Neuron (in vitro differentiated cells): ENCODE measurements around the gene SFSWAP.

ENCODE experiments used
- H2AFZ ChIP-seq: one replicate; pipeline ENCODE4 v1.6.1; 2013; ENCODE audit warnings: low read depth, mild to moderate bottlenecking, inconsistent platforms, low read length, moderate library complexity
- H3K27me3 ChIP-seq: one replicate; pipeline ENCODE4 v1.6.1; 2013; ENCODE audit warnings: low read length; ENCODE audit not compliant: insufficient read depth
- H3K36me3 ChIP-seq: one replicate; pipeline ENCODE4 v1.6.1; 2013; ENCODE audit warnings: low read length; ENCODE audit not compliant: insufficient read depth
- H3K4me1 ChIP-seq: one replicate; pipeline ENCODE4 v1.6.1; 2013; ENCODE audit warnings: low read length; ENCODE audit not compliant: insufficient read depth
- H3K4me3 ChIP-seq: 2 replicates; pipeline ENCODE4 v1.5.1; 2013; ENCODE audit warnings: mild to moderate bottlenecking, low read length, moderate library complexity
- H3K9me3 ChIP-seq: one replicate; pipeline ENCODE4 v1.6.1; 2013; ENCODE audit warnings: low read length

Gene SFSWAP

DNA sequence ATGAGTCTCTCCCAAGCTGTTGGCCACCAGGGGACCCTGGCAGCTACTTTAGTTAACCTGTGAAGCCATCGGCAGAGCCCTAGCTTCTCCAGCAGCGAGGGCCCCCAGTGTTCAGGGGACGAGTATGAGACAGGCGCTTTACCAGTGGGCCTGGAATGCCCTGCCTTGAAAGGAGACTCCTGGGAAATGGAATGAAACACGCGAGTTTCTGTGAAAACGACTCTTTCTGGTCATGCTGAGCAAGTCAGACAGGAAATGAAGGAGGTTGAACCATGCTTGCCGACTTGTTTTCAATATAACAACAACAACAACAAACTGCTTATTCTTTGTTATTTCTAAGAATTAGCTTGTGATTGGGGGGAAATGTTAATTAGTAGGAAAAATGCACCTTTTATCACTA, 42.9 kb downstream of the SFSWAP start:
- no peak overlapping the region for H2AFZ ChIP-seq
- H3K27me3 ChIP-seq: no peaks in the 10 kb centered on the region
- peaks cover 90% of the 10 kb centered on the region for H3K36me3 ChIP-seq

DNA sequence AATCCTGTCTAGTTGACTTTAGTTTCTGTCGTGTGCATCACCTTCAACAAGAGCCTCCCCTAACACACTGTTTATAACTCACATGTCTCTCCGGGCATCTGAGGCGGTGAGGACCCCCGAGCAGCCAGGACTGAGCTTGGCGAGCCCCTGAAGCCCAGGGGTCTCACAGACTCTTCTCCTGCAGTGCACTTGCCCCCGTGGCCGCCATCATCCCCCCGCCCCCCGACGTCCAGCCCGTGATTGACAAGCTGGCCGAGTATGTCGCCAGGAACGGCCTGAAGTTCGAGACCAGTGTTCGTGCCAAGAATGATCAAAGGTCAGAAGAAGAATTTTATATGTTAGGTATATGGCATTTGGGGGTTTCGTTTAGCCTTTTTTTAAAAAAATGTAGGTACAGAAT, 43.3 kb downstream of the SFSWAP start:
- Histone ChIP-seq H3K4me3 (no peak overlapping the region), H3K4me1 (no peaks in the 10 kb centered on the region), H2AFZ (no peak overlapping the region), H3K36me3 (peaks cover 90% of the 10 kb centered on the region), H3K9me3 (peaks cover 10% of the 10 kb centered on the region), H3K27me3 (no peaks in the 10 kb centered on the region)

More for the DNA sequence above, 42.9 kb downstream of the SFSWAP start:
- Histone ChIP-seq H3K9me3 (peaks cover 10% of the 10 kb centered on the region), H3K4me1 (no peaks in the 10 kb centered on the region), H3K4me3 (no peak overlapping the region)

DNA sequence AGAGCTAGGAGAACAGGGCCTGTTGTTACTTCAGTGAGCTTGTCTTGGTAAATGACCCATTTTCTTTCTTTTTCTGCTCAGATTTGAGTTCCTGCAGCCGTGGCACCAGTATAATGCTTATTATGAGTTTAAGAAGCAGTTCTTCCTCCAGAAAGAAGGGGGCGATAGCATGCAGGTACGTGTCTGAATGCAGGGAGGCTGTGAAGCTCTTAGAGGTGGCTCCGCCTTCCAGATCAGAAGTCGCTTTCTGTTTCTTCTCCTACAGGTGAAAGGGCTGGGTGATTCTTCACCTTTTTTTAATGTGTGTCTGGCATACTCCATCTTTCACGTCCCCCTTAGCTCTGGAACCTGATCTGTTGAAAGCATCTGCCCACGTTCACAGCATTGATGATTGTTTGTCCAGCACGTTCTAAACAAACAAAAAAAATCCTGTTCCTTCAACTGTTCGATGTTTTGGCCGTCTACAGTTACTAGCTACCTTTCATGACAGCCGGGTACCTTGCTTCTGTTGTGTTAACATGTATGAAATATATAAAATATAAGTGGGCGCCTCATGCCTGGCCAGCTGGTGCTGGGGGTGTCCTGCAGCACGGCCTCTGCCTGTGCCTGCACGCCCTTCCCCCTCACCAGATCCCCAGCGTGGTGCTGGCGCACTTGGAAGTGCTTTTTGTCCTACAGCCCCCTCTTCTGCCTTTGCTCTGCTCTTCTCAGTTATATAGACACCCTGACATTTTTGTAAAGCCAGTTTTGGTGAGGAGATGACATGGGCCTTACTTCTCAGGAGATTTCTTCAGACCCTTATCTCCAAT, 44.6 kb downstream of the SFSWAP start:
- Histone ChIP-seq H3K27me3 (no peaks in the 10 kb centered on the region), H3K9me3 (peaks cover 10% of the 10 kb centered on the region), H3K36me3 (peaks cover 81% of the 10 kb centered on the region), H3K4me1 (no peaks in the 10 kb centered on the region), H2AFZ (no peak overlapping the region), H3K4me3 (no peak overlapping the region)

DNA sequence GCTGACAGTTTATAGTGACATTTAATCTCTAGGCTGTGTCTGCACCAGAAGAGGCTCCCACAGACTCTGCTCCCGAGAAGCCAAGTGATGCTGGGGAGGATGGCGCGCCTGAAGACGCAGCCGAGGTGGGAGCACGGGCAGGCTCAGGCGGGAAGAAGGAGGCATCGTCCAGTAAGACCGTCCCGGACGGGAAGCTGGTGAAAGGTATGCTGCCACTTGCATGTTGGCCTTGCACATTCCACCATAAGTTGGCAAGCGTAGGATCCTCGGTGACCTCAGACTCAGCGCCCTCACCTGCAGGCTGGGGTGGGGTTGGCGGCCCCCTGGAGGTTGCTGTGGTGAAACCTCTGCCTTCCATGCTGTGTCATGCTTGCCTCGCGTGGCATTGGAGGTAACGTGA, 45.6 kb downstream of the SFSWAP start:
- Histone ChIP-seq H3K9me3 (peaks cover 10% of the 10 kb centered on the region), H3K4me1 (no peaks in the 10 kb centered on the region), H3K4me3 (no peak overlapping the region), H3K27me3 (no peaks in the 10 kb centered on the region), H2AFZ (no peak overlapping the region), H3K36me3 (peaks cover 85% of the 10 kb centered on the region)

DNA sequence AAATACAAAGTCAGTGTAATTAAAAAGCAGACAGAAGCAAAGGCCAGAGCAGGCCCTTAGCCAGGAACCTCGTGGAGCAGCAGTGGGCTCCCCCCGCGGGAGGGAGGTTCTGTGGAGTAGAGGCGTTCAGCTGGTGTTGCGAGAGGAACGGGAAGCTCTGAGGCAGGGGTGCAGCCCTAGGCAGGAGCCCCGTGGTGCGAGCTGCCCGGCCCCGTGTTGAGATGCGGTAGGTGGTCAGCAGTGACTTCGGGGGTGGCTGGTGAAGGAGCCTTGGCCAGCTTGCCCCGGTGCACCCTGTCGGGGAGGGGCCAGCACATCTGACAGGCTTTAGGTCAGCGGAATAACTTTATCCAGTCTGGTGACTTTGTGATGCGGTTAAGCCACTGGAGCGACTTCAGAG, 46.2 kb downstream of the SFSWAP start:
- Histone ChIP-seq H2AFZ (no peak overlapping the region), H3K27me3 (no peaks in the 10 kb centered on the region), H3K36me3 (peaks cover 85% of the 10 kb centered on the region), H3K4me1 (no peaks in the 10 kb centered on the region), H3K9me3 (peaks cover 10% of the 10 kb centered on the region), H3K4me3 (no peak overlapping the region)

DNA sequence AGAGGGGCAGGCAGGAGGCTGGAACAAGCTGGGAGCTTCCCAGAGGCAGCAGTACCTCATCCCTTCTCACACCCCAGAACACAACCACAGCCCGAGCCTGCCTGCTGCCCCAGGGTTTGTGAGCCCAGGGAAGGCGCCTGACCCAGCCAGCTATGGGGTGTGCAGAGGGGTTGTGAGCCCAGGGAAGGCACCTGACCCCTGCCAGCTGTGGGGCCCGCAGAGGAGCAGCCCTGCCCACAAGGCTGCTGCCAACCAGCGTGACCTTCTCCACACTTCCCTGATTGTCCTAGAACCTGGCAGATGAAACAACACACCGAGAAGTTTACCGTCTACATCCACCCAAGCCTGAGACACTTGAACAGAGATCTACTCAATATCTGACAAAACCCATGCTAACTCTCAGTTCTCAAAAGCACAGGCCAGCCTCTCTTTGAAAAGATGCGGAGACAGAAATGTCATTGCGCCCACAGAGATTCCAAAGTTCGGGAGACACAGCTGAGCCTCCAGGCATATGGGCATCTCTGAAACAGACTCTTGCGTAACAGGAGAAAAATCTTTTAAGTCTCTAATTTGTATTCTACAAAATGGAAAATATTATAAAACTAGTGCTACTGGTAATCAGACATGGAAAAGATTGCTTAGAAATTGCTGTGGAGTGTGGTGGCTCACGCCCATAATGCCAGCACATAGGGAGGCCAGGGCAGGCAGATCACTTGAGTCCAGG, 47.3 kb downstream of the SFSWAP start:
- H3K36me3 ChIP-seq: peaks cover 83% of the 10 kb centered on the region
- H2AFZ ChIP-seq: no peak overlapping the region

DNA sequence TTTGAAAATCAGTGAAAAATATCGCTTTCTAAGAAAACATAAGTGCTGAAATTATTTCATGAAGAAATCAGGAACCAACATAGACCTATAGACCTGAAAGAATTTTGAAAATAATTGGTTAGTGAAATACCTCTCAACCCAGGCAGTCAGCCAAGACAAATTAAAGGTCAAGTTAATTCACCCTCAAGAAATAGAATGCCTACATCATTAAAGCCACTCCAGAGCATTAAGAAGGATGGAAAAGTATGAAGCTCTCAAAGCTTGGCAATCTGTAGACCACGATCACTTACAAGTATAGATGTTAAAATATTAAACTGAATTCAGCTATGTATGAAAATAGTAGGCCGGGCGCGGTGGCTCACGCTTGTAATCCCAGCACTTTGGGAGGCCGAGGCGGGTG, 48.3 kb downstream of the SFSWAP start:
- Histone ChIP-seq H2AFZ (no peak overlapping the region), H3K9me3 (peaks cover 5% of the 10 kb centered on the region), H3K4me1 (no peaks in the 10 kb centered on the region), H3K36me3 (peaks cover 80% of the 10 kb centered on the region), H3K4me3 (no peak overlapping the region), H3K27me3 (no peaks in the 10 kb centered on the region)

More for the DNA sequence above, 47.3 kb downstream of the SFSWAP start:
- Histone ChIP-seq H3K27me3 (no peaks in the 10 kb centered on the region), H3K9me3 (peaks cover 8% of the 10 kb centered on the region), H3K4me3 (no peak overlapping the region), H3K4me1 (no peaks in the 10 kb centered on the region)

DNA sequence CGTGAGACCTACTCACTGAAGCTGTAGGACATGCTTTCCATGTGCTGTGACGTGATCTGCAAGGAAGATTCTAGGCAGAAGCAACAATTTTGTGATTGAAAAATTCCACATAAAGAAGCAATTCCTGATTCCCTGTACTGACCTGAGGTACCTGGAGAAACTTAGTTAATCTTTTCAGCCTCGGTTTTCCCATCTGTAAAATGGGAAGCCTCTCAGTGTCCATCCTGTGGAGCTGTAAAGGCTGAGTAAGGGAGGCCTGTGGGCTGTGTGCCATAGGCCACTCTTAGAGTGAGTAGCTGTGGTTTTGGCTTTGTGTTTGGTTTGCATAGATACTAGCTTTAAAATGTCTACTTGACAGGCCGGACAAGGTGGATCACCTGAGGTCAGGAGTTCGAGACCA, 50.7 kb downstream of the SFSWAP start:
- Histone ChIP-seq H3K4me3 (no peak overlapping the region), H2AFZ (no peak overlapping the region), H3K9me3 (peaks cover 8% of the 10 kb centered on the region), H3K36me3 (peaks cover 82% of the 10 kb centered on the region), H3K27me3 (no peaks in the 10 kb centered on the region), H3K4me1 (no peaks in the 10 kb centered on the region)

DNA sequence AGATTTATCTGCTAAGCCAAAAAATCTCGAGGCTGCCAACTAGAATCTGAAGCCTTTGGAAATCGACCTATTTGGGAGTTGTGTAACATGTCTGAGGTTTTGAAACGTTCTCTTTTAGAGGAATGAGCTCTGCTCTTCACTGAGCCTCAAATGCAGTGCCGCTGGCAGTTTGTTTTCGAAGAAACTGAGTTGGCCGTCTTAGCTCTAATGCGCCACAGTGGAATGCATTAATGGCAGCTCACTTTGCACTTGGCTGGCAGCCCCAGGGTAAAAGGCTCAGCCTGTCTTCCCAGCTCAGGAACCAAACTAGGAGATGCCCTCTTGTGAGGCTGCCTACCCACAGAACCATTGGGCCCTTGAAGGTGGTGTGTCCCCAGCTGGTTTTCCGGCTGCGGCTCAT, 53.8 kb downstream of the SFSWAP start:
- H3K4me1 ChIP-seq: no peaks in the 10 kb centered on the region
- H2AFZ ChIP-seq: no peak overlapping the region
- H3K27me3 ChIP-seq: no peaks in the 10 kb centered on the region
- no peak overlapping the region for H3K4me3 ChIP-seq
- peaks cover 5% of the 10 kb centered on the region for H3K9me3 ChIP-seq
- H3K36me3 ChIP-seq: peaks cover 78% of the 10 kb centered on the region

DNA sequence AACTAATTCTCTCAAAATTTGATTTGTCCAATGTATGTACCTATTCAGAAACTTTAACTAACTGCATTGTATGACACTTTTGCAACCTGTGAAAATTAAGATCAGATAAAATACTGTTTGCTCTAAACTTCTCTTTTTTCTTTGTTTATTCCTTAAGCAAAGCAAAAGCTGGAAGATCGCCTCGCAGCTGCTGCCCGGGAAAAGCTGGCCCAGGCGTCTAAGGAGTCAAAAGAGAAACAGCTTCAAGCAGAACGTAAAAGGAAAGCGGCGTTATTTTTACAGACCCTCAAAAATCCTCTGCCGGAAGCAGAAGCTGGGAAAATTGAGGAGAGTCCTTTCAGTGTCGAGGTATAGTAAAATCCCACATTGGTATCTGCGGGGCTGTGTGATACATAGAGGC, 55.1 kb downstream of the SFSWAP start:
- Histone ChIP-seq H3K27me3 (no peaks in the 10 kb centered on the region), H3K4me1 (no peaks in the 10 kb centered on the region), H3K4me3 (no peak overlapping the region), H3K9me3 (peaks cover 5% of the 10 kb centered on the region), H2AFZ (no peak overlapping the region), H3K36me3 (peaks cover 84% of the 10 kb centered on the region)

DNA sequence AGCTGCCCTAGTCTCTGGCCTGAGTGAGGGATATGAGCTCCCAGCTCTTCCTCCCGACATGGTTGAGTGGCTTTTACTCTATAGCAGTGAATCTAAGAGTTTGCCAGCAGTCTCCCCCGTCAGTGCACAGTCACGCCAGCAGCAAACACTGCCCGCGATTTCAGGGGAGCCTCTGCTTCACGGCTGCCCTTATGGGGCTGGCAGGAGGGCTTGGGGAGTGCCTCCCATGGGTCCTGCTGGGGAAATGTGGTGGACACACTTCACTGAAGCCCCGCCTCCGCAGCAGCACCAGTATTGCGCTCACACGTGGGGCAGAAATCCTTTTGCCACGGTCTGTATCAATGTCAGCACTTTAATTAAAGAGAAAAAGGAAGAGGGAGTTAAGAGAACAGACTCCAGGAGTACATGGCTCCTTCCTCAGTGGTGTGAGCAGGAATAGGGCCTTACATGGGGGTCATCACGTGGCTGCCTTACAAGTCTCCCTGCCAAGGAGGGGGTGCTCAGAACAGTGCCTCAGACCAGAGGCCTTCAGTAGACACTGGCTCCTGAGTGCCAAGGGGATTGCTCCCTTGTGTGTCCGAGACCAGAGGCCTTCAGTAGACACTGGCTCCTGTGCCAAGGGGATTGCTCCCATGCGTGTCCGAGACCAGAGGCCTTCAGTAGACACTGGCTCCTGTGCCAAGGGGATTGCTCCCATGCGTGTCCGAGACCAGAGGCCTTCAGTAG, 55.7 kb downstream of the SFSWAP start:
- Histone ChIP-seq H3K4me3 (no peak overlapping the region), H3K36me3 (peaks cover 83% of the 10 kb centered on the region), H3K4me1 (no peaks in the 10 kb centered on the region), H3K27me3 (no peaks in the 10 kb centered on the region), H2AFZ (no peak overlapping the region), H3K9me3 (peaks cover 5% of the 10 kb centered on the region)

DNA sequence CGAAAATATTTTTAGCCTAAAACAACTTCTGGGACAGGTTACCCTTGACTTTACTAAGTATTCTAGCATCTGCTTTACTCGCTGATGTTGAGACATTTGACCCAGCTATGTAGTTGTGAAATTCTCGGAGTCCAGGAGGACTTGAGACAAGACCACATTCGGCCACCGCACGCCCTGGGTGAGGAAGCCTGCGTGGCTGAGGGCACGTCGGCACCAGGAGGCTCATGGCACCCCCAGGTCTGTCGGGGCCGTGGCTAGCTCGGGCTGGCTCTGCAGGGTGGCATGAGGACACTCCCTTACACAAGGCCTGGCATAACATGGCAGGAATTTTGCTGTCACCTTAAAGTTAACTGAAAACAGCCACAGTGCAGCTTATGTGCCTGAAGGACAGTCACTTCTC, 59.2 kb downstream of the SFSWAP start:
- no peaks in the 10 kb centered on the region for H3K4me1 ChIP-seq
- peaks cover 83% of the 10 kb centered on the region for H3K36me3 ChIP-seq
- no peak overlapping the region for H2AFZ ChIP-seq
- H3K27me3 ChIP-seq: no peaks in the 10 kb centered on the region
- no peak overlapping the region for H3K4me3 ChIP-seq
- H3K9me3 ChIP-seq: no peaks in the 10 kb centered on the region

DNA sequence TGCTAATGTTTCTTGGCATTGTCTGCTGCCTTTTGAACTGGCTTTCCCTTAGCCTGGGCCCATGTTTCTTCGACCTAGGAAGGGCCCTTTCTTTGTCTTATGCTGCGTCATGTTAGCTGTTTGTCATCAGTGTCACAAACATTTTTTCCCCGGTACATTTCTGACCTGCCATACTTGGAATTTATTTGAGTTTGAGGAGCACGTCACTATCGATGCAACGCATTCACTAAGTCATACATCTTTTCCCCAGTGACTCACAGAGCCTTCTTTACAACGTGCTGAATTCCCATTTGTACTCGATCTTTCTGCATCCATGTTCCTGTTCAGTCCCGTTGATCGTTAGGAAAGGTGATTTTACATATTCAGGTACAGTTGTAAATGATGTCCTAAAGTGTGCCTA, 61.1 kb downstream of the SFSWAP start:
- H3K27me3 ChIP-seq: no peaks in the 10 kb centered on the region
- no peak overlapping the region for H2AFZ ChIP-seq
- H3K4me3 ChIP-seq: no peak overlapping the region
- H3K9me3 ChIP-seq: no peaks in the 10 kb centered on the region
- peaks cover 76% of the 10 kb centered on the region for H3K36me3 ChIP-seq
- no peaks in the 10 kb centered on the region for H3K4me1 ChIP-seq
